DND-41 (cell line): ENCODE measurements around the gene AVEN.

Source experiments
- CTCF ChIP-seq: IDR thresholded peaks from 2 replicates; pipeline ENCODE4 v1.5.1; 2012; ENCODE audit warnings: borderline replicate concordance, low read length, moderate library complexity, mild to moderate bottlenecking; ENCODE audit not compliant: poor library complexity, severe bottlenecking; ENCODE audit errors: extremely low read depth
- EZH2 ChIP-seq: IDR thresholded peaks from 3 replicates; pipeline ENCODE4 v1.6.1; 2012; ENCODE audit warnings: borderline replicate concordance, low read depth, mild to moderate bottlenecking, moderate library complexity, low read length, inconsistent platforms; ENCODE audit not compliant: severe bottlenecking

GRCh38 chr15:34001536-34001935 is 37.5 kb downstream of the AVEN start:
- TF ChIP-seq CTCF (no peak), EZH2 (no peak)
